Activated T-cell treated with anti-CD3 and anti-CD28 coated beads for 1 hour (primary cell): ENCODE results near the gene SHH.

Source experiments
- DNase-seq: peaks from one replicate; pipeline ENCODE4 v3.0.0-alpha.2; 2020; ENCODE audit warnings: low read depth

Gene SHH

DNA sequence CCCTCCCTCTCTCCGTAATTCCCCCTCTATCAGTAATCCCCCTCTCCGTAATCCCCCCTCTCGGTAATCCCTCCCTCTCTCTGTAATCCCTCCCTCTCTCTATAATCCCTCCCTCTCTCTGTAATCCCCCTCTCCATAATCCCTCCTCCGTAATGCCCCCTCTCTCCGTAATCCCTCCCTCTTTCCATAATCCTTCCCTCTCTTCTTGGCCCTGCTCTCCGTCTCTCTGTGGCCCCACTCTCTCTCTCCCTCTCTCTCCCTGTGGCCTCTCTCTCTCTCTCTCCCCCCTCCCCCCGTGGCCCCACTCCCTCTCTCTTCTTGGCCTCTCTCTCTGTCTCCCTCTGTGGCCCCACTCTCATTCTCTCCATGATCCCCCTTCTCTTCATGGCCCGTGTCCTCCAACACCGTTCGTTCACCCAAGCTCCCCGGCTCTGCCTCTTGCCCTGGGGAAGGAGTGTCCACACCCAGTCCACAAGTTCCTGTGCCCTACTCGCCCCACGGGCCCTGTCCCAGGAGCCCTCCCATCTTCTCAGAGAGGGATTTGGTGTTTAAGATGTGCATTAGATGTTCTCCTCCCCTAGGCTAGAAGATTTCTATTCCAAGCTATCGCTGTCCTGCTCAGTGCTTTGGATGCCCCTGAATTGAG, 19.8 kb downstream of the SHH start:
- DNase-seq, result no peak

- DNase-seq, result no peak
Measured at GRCh38 chr7:155791836-155792235, 20.4 kb downstream of the SHH start.

GRCh38 chr7:155791214-155791737, 21.0 kb downstream of the SHH start:
- DNase-seq, result no peak

DNA sequence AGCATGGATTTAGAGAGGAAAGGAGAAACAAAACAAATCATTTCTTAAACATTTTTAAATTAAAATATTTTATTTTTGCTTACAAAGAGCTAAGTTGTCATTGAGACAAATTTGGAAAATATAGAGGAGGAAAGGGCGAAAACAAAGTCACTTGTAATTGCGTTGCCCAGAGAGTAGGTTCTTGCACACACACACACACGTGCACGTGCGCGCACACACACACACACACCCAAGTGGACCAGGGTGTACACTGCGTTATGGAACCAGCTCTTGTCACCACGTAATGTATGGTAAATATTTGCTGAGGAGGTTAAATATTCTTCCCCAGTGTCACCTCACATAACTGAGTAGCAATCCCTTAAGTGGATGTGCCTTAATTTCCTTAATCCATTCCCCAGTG, 21.6 kb downstream of the SHH start:
- DNase-seq, result no peak

DNA sequence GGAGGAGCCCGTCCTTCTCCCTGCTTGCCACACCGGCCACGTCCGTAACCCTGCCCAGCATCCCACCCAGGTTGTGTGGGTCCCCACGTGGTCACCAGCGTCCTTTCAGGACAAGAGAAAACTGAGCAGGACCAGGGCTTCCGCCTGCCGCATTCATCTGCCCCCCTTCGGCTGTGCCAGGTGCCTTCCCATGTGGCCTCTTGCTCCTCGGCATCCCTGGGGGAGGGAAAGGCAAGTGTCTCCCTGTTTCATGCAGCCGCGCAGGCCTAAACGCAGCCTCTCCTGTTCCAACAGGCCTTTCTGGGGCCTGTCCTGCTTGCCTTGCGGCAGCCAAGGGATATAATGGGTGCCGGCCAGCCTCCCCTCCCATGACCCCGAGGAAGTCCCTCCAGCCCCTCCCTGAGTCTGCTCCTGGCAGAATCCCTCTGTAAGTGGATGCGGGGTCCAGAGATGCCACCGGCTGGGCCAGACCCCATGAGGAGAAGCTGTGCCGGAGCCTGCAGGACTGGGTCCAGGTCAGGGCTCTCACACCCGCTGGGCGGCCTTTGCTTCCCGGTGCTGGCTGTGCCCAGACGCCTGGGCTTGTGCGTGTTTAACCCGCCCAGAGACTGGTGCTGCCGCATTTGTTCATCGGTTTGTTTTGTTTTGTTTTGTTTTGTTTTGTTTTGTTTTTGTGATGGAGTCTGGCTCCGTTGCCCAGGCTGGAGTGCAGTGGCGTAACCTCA, 23.1 kb downstream of the SHH start:
- no peak for DNase-seq

DNA sequence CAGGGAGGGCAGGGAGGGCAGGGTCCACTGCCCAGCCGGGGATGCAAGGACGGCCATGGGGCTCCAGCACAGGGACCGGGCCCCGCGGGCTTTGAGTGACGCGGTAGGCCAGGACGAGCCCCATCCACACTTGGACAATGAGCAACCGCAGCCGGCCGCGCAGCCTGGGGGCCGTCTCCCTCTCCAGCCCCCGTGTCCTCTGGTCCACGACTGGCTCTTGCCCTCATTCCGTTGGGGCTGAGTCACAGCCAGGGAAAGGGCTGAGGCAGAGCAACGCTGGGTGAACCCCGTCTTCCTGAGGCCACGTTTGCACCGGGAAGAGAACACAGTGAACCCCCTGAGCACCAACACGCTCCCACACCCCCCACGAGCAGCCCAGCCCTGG, 23.7 kb downstream of the SHH start:
- DNase-seq, result no peak

GRCh38 chr7:155787171-155787851, 25.0 kb downstream of the SHH start:
- DNase-seq, result no peak

GRCh38 chr7:155786491-155786890, 25.8 kb downstream of the SHH start:
- DNase-seq, result no peak

DNA sequence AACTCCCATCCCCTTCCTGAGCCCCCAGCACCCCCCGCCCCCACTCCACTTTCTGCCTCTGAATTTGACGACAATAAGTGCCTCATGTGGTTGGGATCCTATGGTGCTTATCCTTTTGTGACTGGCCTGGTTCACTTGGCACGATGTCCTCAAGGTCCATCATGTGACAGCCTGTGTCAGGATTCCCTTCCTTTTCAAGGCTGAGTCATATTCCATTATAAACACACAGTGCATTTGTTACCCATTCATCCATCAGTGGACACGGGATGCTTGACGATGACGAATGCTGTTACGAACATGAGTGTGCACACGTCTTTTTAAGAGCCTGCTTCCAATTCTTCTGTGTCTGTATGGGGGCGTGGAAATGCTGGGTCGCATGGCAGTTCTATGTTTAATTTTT, 26.7 kb downstream of the SHH start:
- DNase-seq, result no peak

- DNase-seq, result no peak
Measured at GRCh38 chr7:155782466-155782865, 29.8 kb downstream of the SHH start.

- DNase-seq, result no peak
Measured at GRCh38 chr7:155781433-155781832, 30.8 kb downstream of the SHH start.

DNA sequence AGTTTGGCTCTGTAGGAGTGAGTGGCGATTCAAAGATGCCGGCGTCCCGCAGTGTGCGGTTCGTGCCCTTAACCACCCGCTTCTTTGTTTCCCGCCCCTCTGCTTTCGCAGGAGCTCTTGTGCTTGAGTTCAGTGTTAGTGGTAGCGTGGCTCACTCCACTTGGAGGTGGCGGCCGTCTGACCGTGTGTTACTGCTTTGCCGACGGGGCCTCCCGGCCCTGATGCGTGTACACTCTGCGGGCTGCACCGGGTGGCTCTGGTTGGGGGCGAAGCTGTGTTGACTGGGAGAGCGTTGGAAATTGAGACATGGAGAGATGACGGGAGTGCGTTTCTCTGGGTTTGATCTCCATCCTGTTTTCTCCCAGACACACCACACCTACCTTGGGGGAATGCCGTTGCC, 31.4 kb downstream of the SHH start:
- no peak for DNase-seq

GRCh38 chr7:155778349-155778748, 33.9 kb downstream of the SHH start:
- no peak for DNase-seq

GRCh38 chr7:155776606-155777005, 35.7 kb downstream of the SHH start:
- no peak for DNase-seq

- no peak for DNase-seq
Measured at GRCh38 chr7:155775691-155776090, 36.6 kb downstream of the SHH start.

- DNase-seq, result no peak
Measured at GRCh38 chr7:155774947-155775346, 37.3 kb downstream of the SHH start.

- no peak for DNase-seq
Measured at GRCh38 chr7:155773531-155773930, 38.7 kb downstream of the SHH start.

- DNase-seq, result no peak
Measured at GRCh38 chr7:155770241-155770640, 42.0 kb downstream of the SHH start.

DNA sequence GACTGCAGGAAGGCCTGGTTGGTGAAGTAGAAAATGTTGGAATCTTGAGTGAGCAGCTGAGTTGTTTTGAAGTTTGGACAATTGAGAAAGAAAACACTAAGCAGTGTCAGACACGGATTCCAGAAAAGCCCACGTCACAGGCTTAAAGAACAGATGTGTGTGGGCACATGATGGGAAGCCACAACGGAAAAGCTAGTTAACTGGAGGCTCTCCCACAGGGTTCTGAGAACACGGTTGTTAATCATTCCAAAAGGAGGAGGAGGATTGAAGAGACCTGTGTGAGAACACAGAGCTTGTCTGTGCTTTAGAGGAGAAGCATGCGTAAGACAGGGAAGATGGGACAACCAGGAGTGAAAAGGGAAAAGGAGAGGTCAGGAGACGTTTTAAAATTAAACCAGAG, 42.6 kb downstream of the SHH start:
- no peak for DNase-seq

DNA sequence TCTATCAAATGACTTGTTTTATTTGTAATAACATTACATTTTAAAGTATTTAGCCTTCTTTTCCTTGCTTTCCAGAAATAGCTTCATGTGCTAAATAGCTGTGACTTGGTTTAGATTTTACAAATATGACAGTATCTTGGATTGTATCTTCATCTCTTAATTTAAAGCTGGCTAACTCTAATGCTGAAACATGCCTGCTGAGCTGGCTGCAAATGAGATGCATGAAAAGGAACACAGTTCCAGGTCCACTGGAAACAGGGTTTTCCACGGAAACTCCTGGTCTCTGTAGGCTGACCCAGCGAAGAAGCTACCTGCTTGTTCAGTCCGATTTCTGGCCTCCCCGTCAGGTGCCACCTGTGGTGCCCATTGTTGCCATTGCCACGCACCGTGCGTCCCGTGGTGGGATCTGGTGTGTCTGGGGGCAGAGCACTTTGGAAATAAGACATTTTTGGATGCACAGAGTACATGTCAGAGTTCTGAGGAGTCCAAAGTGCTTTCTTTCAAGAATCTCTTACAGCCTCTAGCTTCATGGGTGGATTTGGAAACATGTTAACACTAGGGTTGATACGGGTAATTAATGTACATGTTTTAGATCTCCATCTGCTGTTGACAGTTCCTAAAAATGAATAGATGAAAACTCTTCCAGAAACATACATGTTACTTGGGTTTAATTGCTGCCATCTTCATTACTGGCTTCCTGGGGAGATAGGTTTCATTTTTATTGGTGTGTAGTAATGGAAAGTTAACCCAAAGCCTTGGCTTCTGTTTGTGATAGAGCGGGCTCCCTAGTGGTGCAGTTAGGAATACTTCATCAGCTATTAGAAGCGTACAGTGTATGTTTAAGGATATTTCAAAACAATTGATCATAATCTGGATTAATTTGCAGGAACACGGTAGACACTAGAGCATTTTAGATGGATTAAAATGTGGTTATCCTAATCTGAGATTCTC, 45.0 kb downstream of the SHH start:
- DNase-seq, result no peak

DNA sequence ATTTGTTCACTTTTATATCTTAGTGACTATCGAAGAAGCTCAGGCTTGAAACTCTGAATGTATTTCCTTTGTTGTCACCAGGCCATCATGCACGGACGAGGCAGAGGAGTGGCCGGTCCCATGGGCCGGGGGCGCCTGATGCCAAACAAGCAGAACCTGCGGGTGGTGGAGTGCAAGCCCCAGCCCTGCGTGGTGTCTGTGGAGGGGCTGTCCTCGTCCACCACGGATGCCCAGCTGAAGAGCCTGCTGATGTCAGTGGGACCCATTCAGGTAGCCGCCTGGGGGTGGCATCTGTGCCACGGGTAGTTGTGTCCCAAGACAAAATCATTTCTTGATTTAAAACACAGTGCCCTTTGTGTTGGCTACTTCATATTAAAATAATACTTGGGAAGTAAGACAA, 45.9 kb downstream of the SHH start:
- no peak for DNase-seq

DNA sequence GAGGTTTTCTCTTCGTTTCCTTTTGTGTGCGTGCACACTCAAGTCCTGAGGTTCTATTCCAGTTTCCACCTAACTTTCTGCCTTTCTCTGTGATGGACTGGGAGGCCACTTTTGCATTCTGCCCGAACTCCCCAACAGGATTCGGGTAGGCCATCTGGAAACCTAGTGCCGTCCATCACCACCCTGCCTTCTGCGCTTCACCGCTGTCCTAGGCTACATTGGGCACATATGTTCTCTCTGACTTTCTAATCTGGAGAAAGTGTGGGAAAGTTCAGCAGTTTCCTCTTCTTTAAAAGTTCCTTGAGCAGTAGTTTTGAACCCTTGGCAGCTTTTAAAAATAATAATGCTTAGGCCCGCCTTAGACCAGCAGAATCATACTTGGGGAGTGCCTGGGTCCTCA, 46.8 kb downstream of the SHH start:
- DNase-seq, result no peak
